ENCODE data around the gene B3GAT1. TPM values are rescaled to one million over a fixed set of nuclear protein-coding genes. Genes with fewer than 3 reads are reported as not detected.

Gene B3GAT1
- total RNA-seq, 1 experiment from 2014 or later: not detected

- Histone ChIP-seq H3K4me2 (ENCODE audit: low read length) (no peak overlapping the region), H3K27me3 (ENCODE audit: insufficient read depth, low read length) (no peaks in the 10 kb centered on the region), H4K20me1 (ENCODE audit: insufficient read depth) (no peaks in the 10 kb centered on the region), H3K9me3 (ENCODE audit: control insufficient read depth in 1 of 2, insufficient read depth in 1 of 2, low read depth in 1 of 2, low read length in 2 of 2) (no peaks in the 10 kb centered on the region), H3K79me2 (ENCODE audit: insufficient read depth, low read length) (no peaks in the 10 kb centered on the region), H3K27ac (ENCODE audit: low read depth, low read length) (no peak overlapping the region), H3K36me3 (ENCODE audit: control insufficient read depth in 1 of 2, insufficient read depth in 2 of 2, low read length in 2 of 2) (no peaks in the 10 kb centered on the region), H2AFZ (ENCODE audit: low read depth, low read length, poor library complexity, severe bottlenecking) (no peak overlapping the region), H3K9ac (ENCODE audit: low read length) (no peak overlapping the region), H3K9me2 (ENCODE audit: insufficient read depth) (no peaks in the 10 kb centered on the region), H3K4me1 (ENCODE audit: control insufficient read depth in 1 of 2, insufficient read depth in 2 of 2, low read length in 2 of 2) (no peaks in the 10 kb centered on the region), H3K4me3 (replicated peaks in 1 of 2; ENCODE audit: low read depth in 1 of 2, low read length in 2 of 2) (no peak overlapping the region)
- ChIA-PET RAD21 (ENCODE audit: low non-redundant PET in 1 of 2, low total read pairs in 2 of 2, uncharacterized antibody in 2 of 2, unreplicated experiment in 2 of 2) (no interaction called here), CTCF (no interaction called here), POLR2A (no interaction called here)
- TF ChIP-seq REST (IDR thresholded peaks at IDR 0.05; ENCODE audit: low read depth) (no peak), POLR2A (IDR thresholded peaks at IDR 0.05; ENCODE audit: borderline replicate concordance, extremely low read depth, insufficient read depth, insufficient read length) (no peak), JUND (IDR thresholded peaks at IDR 0.05) (no peak), YY1 (IDR thresholded peaks at IDR 0.05; ENCODE audit: extremely low read depth, insufficient replicate concordance, low read depth, low read length) (no peak), ZBTB33 (IDR thresholded peaks at IDR 0.05; ENCODE audit: extremely low read depth, insufficient replicate concordance, low read length) (no peak), RAD21 (IDR thresholded peaks at IDR 0.05; ENCODE audit: low read depth) (no peak), EGR1 (IDR thresholded peaks at IDR 0.05; ENCODE audit: low read depth) (no peak)
- DNase-seq (ENCODE audit: low read depth, low spot score) (no peak), ATAC-seq (no peak)
- BruUV-seq (replicated peaks): no TSS peak
- intact Hi-C loops (cut with micrococcal nuclease): no loop called here
These were observed 27.6 kb downstream of the B3GAT1 start for GRCh38 chr11:134384406-134384805.

All from HCT116 (cell line).